SU-DHL-6 (cell line): Measurements from ENCODE around the gene MGAT1.

Source experiments
- H2AFZ ChIP-seq: fragments of 200-600 bp; sonication (generic); 2 replicates; pipeline ENCODE4 v1.6.1; 2014; ENCODE audit warnings: low read depth, mild to moderate bottlenecking, moderate library complexity, mixed read lengths, antibody characterized with exemption, low read length; ENCODE audit not compliant: severe bottlenecking
- H3F3A ChIP-seq: fragments of 200-600 bp; shearing (Covaris generic); 2 replicates; pipeline ENCODE4 v1.6.0; 2016; ENCODE audit warnings: antibody characterized with exemption, mild to moderate bottlenecking; ENCODE audit not compliant: insufficient read depth
- H3K27ac ChIP-seq: fragments of 200-600 bp; sonication (generic); 2 replicates; pipeline ENCODE4 v1.5.1; 2016; ENCODE audit warnings: low read depth, mild to moderate bottlenecking, low read length, moderate library complexity, mixed read lengths
- H3K27me3 ChIP-seq: fragments of 200-600 bp; sonication (generic), shearing (Covaris generic); 2 replicates; pipeline ENCODE4 v1.6.0; 2014; ENCODE audit warnings: mild to moderate bottlenecking, low read length
- H3K36me3 ChIP-seq: fragments of 200-600 bp; sonication (generic); 2 replicates; pipeline ENCODE4 v1.6.1; 2014; ENCODE audit warnings: mild to moderate bottlenecking, low read length, mixed read lengths
- H3K4me2 ChIP-seq: fragments of 300-600, 200-600 bp; shearing (Covaris generic), sonication (generic); 2 replicates; pipeline ENCODE4 v1.6.0; 2014; ENCODE audit warnings: low read length, low read depth, mild to moderate bottlenecking; ENCODE audit not compliant: poor library complexity, severe bottlenecking
- H3K4me3 ChIP-seq: fragments of 200-600 bp; sonication (generic); 2 replicates; pipeline ENCODE4 v1.5.1; 2014; ENCODE audit warnings: antibody characterized with exemption, low read length, mild to moderate bottlenecking, mixed read lengths; ENCODE audit not compliant: insufficient read depth, poor library complexity, severe bottlenecking
- H3K79me2 ChIP-seq: fragments of 200-600 bp; sonication (generic); 2 replicates; pipeline ENCODE4 v1.6.1; 2014; ENCODE audit warnings: mild to moderate bottlenecking, low read length, moderate library complexity; ENCODE audit not compliant: insufficient read depth
- H3K9ac ChIP-seq: fragments of 200-600 bp; sonication (generic); 2 replicates; pipeline ENCODE4 v1.7.0; 2014; ENCODE audit warnings: mild to moderate bottlenecking, low read length
- H3K9me2 ChIP-seq: fragments of 200-600 bp; sonication (generic); replicated peaks from 2 replicates; pipeline ENCODE4 v1.6.1; 2014; ENCODE audit warnings: low read length; ENCODE audit not compliant: insufficient read depth
- H3K9me3 ChIP-seq: fragments of 200-600 bp; sonication (generic); 2 replicates; pipeline ENCODE4 v1.6.1; 2014; ENCODE audit warnings: low read length, mixed read lengths; ENCODE audit not compliant: insufficient read depth
- H4K20me1 ChIP-seq: fragments of 200-600 bp; sonication (generic); 2 replicates; pipeline ENCODE4 v1.6.1; 2014; ENCODE audit warnings: low read depth, mild to moderate bottlenecking, antibody characterized with exemption, low read length, moderate library complexity, mixed read lengths
- CTCF ChIP-seq: fragments of 200-600 bp; sonication (generic); IDR thresholded peaks from one replicate; pipeline ENCODE4 v1.5.1; 2017; ENCODE audit warnings: antibody characterized with exemption, mild to moderate bottlenecking, low read length, moderate library complexity; ENCODE audit not compliant: insufficient read depth, poor library complexity, severe bottlenecking
- EZH2phosphoT487 ChIP-seq: fragments of 200-600 bp; sonication (generic), shearing (Covaris generic); conservative IDR thresholded peaks from 2 replicates; pipeline ENCODE4 v1.6.1; 2018; ENCODE audit warnings: mild to moderate bottlenecking, antibody characterized with exemption, low read length, moderate library complexity, mixed read lengths

The MGAT1 gene

GRCh38 chr5:180844858-180845257, 42.3 kb upstream of the MGAT1 start:
- H3K9me2 ChIP-seq = no peaks in the 10 kb centered on the region
- no peak overlapping the region for H3K4me3 ChIP-seq
- no peaks in the 10 kb centered on the region for H3K27me3 ChIP-seq
- TF ChIP-seq CTCF (no peak), EZH2phosphoT487 (no peak)
- H3K79me2 ChIP-seq = no peaks in the 10 kb centered on the region
- H4K20me1 ChIP-seq = no peaks in the 10 kb centered on the region
- H3K9ac ChIP-seq = no peak overlapping the region
- H3K36me3 ChIP-seq = peaks cover 23% of the 10 kb centered on the region
- H3K4me2 ChIP-seq = no peak overlapping the region
- peaks cover 2% of the 10 kb centered on the region; the same call in 1 of the 2 replicates for H3K9me3 ChIP-seq
- H3K27ac ChIP-seq = no peak overlapping the region
- no peak overlapping the region for H2AFZ ChIP-seq
- peaks cover 3% of the 10 kb centered on the region; the same call in 1 of the 2 replicates for H3F3A ChIP-seq

DNA sequence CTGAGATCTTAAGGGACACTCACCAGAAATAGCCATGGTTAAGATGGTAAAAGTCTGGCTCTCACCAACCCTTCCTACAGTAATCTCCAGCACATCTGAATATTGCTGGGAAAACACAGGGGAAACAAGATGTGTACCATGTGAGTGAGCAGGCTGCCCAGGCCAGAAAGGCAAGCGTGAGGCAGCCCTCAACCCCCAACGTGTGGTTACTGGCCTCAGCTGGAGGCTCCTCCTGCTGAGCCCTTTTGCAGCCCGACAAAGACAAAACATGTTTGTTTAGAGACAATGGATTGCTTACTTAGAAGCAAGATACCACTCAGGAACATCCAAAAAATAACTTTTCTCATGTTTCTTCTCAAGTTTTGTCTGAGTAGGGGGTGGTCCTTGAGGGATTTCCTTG, 41.8 kb upstream of the MGAT1 start:
- Histone ChIP-seq H3K9ac (no peak overlapping the region), H3K79me2 (no peaks in the 10 kb centered on the region), H3K27me3 (no peaks in the 10 kb centered on the region), H4K20me1 (no peaks in the 10 kb centered on the region), H3K36me3 (peaks cover 18% of the 10 kb centered on the region), H3K4me2 (no peak overlapping the region), H2AFZ (no peak overlapping the region), H3K4me3 (no peak overlapping the region), H3F3A (peaks cover 3% of the 10 kb centered on the region; the same call in 1 of the 2 replicates), H3K27ac (no peak overlapping the region), H3K9me2 (no peaks in the 10 kb centered on the region), H3K9me3 (no peaks in the 10 kb centered on the region)
- TF ChIP-seq CTCF (no peak), EZH2phosphoT487 (no peak)

DNA sequence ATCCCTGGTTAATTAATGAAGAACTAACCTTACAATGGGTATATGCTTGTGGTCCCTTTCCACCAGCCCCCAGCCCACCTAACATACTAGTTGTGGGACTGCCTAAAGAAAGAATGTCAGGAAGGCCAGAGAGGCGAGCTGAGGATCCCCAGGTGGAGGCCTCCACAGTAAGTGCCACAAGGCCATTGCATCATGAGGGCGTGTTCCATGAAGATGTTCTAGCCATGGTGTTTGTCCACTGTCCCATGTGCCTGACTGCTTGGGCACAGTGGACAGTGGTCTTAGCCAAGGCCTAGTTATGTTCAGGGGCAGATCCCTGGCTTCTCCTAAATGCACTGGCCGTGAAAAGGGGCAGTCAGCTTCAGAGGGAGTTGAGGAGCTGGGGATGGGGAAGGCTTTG, 37.3 kb upstream of the MGAT1 start:
- H3K9ac ChIP-seq = no peak overlapping the region
- TF ChIP-seq CTCF (no peak), EZH2phosphoT487 (no peak)
- no peaks in the 10 kb centered on the region for H3K9me3 ChIP-seq
- no peaks in the 10 kb centered on the region for H3K79me2 ChIP-seq
- H3K27me3 ChIP-seq = no peaks in the 10 kb centered on the region
- no peaks in the 10 kb centered on the region for H3K9me2 ChIP-seq
- H3K27ac ChIP-seq = no peak overlapping the region
- no peaks in the 10 kb centered on the region for H4K20me1 ChIP-seq
- no peak overlapping the region for H3K4me3 ChIP-seq
- no peak overlapping the region for H2AFZ ChIP-seq
- H3K36me3 ChIP-seq = peaks cover 2% of the 10 kb centered on the region; the same call in 1 of the 2 replicates
- peaks cover 12% of the 10 kb centered on the region for H3F3A ChIP-seq
- no peak overlapping the region for H3K4me2 ChIP-seq
